Erythroblast (primary cell): ENCODE data around the gene RAB43.

ENCODE experiments used
- GATA1 ChIP-seq: IDR thresholded peaks from 2 replicates; pipeline ENCODE4 v1.6.1; 2011; ENCODE audit warnings: low read depth, mild to moderate bottlenecking, control low read depth, low read length, moderate library complexity
- POLR2A ChIP-seq: IDR thresholded peaks from 2 replicates; pipeline ENCODE4 v1.6.1; 2011; ENCODE audit warnings: mild to moderate bottlenecking, low read length

GRCh38 chr3:129162729-129163579, 41.4 kb upstream of the RAB43 start:
- TF ChIP-seq GATA1, result no peak
- TF ChIP-seq POLR2A, result no peak
